ENCODE measurements around the gene NKD2.

- no peak for TF ChIP-seq BDP1 (IDR thresholded peaks at IDR 0.05; ENCODE audit: insufficient read depth, insufficient read length)
- TF ChIP-seq POLR2G (IDR thresholded peaks at IDR 0.05; ENCODE audit: low read depth, low read length) = no peak
- TF ChIP-seq MAFG (tag; conservative IDR thresholded peaks at IDR 0.05) = no peak
- no peak for TF ChIP-seq BCOR (IDR thresholded peaks at IDR 0.05)
- TF ChIP-seq ATF2 (CRISPR knock-in tag; IDR thresholded peaks at IDR 0.05) = no peak
- TF ChIP-seq CTCF (IDR thresholded peaks at IDR 0.05 in 2 of 3, conservative IDR thresholded peaks at IDR 0.05 in 1 of 3; ENCODE audit: insufficient read depth in 2 of 3, low read depth in 1 of 3, low read length in 3 of 3) = no peak
- no peak for TF ChIP-seq EZH2 (IDR thresholded peaks at IDR 0.05; ENCODE audit: borderline replicate concordance, low read depth, low read length)
- TF ChIP-seq ZNF239 (CRISPR knock-in tag; IDR thresholded peaks at IDR 0.05) = no peak
- TF ChIP-seq ZNF639 (CRISPR knock-in tag; conservative IDR thresholded peaks at IDR 0.05 in 1 of 2, IDR thresholded peaks at IDR 0.05 in 1 of 2) = no peak
- no peak for TF ChIP-seq FOXA1 (IDR thresholded peaks at IDR 0.05; ENCODE audit: borderline replicate concordance)
- TF ChIP-seq KDM1A (IDR thresholded peaks at IDR 0.05) = no peak
- no peak for TF ChIP-seq HDAC8 (tag; IDR thresholded peaks at IDR 0.05)
- TF ChIP-seq ZNF134 (CRISPR knock-in tag; conservative IDR thresholded peaks at IDR 0.05) = no peak
- TF ChIP-seq NEUROD1 (IDR thresholded peaks at IDR 0.05; ENCODE audit: borderline replicate concordance, low read depth, low read length, partially characterized antibody) = no peak
Observed at GRCh38 chr5:981456-981855, 27.1 kb upstream of the NKD2 start.

Measured in K562 (cell line).